Duodenal mucosa (tissue), 2 donors: Measurements from ENCODE around the gene WDR91.

Source experiments
- H3K27ac ChIP-seq: one replicate; pipeline ENCODE4 v1.7.0; 2013; ENCODE audit warnings: low read depth, low read length
- H3K27me3 ChIP-seq, 2 donors: one replicate each; pipeline ENCODE4 v1.7.0; 2013; ENCODE audit warnings: low read length in 2 of 2, control low read depth in 1 of 2; ENCODE audit not compliant: insufficient read depth in 2 of 2, control insufficient read depth in 1 of 2
- H3K36me3 ChIP-seq, 2 donors: one replicate each; pipeline ENCODE4 v1.7.0; 2013; ENCODE audit warnings: low read length in 2 of 2, control low read depth in 1 of 2; ENCODE audit not compliant: insufficient read depth in 2 of 2, control insufficient read depth in 1 of 2
- H3K4me1 ChIP-seq, 2 donors: one replicate each; pipeline ENCODE4 v1.7.0; 2013; ENCODE audit warnings: low read length in 2 of 2, control low read depth in 1 of 2; ENCODE audit not compliant: insufficient read depth in 2 of 2, control insufficient read depth in 1 of 2
- H3K4me3 ChIP-seq, 2 donors: one replicate each; pipeline ENCODE4 v1.7.0; 2013; ENCODE audit warnings: low read length in 2 of 2, low read depth in 1 of 2
- H3K9ac ChIP-seq, 2 donors: one replicate each; pipeline ENCODE4 v1.7.0; 2013; ENCODE audit warnings: low read length in 2 of 2, low read depth in 1 of 2
- H3K9me3 ChIP-seq, 2 donors: one replicate each; pipeline ENCODE4 v1.7.0; 2013; ENCODE audit warnings: low read length in 2 of 2, control low read depth in 1 of 2; ENCODE audit not compliant: control insufficient read depth in 1 of 2

WDR91 gene

DNA sequence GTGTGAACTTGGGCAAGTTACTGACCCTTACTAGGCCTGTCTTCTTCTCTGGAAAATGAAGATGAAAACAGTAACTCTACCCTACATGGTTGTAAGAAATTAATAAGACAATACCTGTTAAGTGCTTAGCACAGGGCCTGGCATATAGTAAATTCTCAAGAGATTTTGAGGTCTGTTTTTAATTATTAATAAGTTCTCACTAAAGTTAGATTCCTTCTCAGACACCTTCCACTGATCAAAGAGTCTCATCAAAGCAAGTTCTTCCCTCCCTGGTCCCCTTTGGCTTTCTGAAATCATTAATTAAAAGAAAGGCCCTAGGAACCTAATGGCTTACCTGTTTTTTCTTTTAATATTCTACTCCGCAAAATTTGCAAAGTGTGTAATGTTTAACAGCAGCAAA is 58.9 kb downstream of the WDR91 start:
- peaks cover 2 to 18% of the 10 kb centered on the region in 2 donors for H3K4me1 ChIP-seq
- H3K27me3 ChIP-seq: no peaks in the 10 kb centered on the region
- H3K9ac ChIP-seq: no peak overlapping the region
- no peaks in the 10 kb centered on the region for H3K36me3 ChIP-seq
- H3K27ac ChIP-seq: no peak overlapping the region
- H3K9me3 ChIP-seq: peaks cover 8 to 20% of the 10 kb centered on the region in 2 donors
- H3K4me3 ChIP-seq: no peak overlapping the region

DNA sequence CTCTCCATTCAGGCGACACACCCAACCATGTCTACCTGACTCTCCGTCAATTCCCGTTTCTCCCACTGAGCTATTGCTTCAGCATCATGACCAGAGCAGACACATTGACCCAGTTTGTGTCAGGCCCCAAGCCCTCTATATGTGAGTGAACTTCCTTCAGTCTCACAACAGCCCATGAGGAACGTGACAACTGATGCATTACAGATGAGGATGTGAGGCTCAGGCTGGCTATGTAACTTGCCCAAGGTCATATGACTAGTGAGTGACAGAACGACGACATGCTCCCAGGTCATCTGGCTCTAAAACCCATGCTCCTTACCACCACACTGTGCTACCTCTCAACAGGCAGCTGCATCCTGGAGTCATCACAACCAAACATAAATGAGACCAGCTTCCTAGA is 59.8 kb downstream of the WDR91 start:
- Histone ChIP-seq H3K4me3 (no peak overlapping the region), H3K4me1 (peaks cover 8 to 26% of the 10 kb centered on the region in 2 donors)

DNA sequence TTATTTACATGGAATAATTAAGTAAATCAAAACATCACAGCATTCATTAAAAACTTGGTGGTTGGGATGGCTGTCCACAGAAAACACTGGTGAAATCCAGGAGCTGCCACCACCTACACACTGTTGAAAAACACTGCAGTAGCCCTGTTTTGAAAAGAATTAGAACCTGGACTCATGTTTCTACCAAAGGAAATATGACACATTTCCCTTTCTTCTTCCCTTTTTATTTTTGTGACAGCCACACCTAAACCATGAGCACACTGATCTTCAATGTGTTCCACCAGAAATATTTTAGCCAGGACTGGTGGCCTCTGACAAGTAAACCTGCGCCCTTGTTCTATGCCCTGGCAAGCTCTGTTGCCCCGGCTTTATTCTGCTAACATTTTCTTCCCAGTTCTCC is 60.2 kb downstream of the WDR91 start:
- Histone ChIP-seq H3K4me3 (no peak overlapping the region), H3K9me3 (peaks cover 5 to 12% of the 10 kb centered on the region in 2 donors), H3K36me3 (no peaks in the 10 kb centered on the region), H3K4me1 (peaks cover 8 to 26% of the 10 kb centered on the region in 2 donors), H3K27ac (peak overlapping the region; percentile 1), H3K9ac (no peak overlapping the region), H3K27me3 (no peaks in the 10 kb centered on the region)

More for the DNA sequence above, 59.8 kb downstream of the WDR91 start:
- peaks cover 5 to 16% of the 10 kb centered on the region in 2 donors for H3K9me3 ChIP-seq
- H3K27ac ChIP-seq: peak overlapping the region; percentile 1
- H3K36me3 ChIP-seq: no peaks in the 10 kb centered on the region
- H3K9ac ChIP-seq: no peak overlapping the region
- no peaks in the 10 kb centered on the region for H3K27me3 ChIP-seq

DNA sequence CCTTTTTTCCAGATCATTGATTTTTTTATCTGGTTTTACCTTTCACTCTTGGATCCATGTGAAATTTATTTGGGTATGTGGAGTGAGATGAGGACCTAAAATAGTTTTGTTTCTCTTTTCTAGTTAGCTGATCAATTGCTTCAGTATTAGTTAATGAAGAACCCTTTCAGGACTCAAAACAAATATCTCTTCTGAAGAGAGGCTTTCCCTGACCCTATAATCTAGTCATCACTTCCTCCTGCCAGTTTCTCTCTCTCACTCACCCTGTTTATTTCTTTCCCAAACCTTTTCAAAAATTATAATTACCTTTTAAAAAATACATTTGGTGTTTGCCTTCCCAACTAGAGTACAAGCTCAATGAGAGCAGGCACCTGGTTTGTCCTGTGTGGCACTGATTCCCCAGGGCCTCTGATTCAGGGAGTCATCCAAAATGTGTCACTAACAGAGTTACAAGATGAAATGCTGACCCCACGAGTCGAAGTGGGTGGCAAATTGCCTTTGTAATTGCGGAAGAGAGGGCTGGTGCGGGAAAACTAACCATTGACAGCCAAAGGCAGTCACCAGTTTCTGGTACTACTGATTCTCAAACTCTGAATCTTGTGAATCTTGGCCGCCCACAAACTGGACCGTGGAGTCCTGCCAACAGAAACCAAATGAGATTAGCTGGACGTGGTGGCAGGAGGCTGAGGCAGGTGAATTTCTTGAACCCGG is 61.1 kb downstream of the WDR91 start:
- Histone ChIP-seq H3K4me3 (peak overlapping the region; percentile 46 to 89), H3K9ac (peak overlapping the region in 1 of 2 donors; percentile 6), H3K9me3 (peaks cover 0 to 3% of the 10 kb centered on the region in 2 donors), H3K27me3 (no peaks in the 10 kb centered on the region), H3K36me3 (no peaks in the 10 kb centered on the region), H3K4me1 (peaks cover 8 to 26% of the 10 kb centered on the region in 2 donors), H3K27ac (peak overlapping the region; percentile 2)

DNA sequence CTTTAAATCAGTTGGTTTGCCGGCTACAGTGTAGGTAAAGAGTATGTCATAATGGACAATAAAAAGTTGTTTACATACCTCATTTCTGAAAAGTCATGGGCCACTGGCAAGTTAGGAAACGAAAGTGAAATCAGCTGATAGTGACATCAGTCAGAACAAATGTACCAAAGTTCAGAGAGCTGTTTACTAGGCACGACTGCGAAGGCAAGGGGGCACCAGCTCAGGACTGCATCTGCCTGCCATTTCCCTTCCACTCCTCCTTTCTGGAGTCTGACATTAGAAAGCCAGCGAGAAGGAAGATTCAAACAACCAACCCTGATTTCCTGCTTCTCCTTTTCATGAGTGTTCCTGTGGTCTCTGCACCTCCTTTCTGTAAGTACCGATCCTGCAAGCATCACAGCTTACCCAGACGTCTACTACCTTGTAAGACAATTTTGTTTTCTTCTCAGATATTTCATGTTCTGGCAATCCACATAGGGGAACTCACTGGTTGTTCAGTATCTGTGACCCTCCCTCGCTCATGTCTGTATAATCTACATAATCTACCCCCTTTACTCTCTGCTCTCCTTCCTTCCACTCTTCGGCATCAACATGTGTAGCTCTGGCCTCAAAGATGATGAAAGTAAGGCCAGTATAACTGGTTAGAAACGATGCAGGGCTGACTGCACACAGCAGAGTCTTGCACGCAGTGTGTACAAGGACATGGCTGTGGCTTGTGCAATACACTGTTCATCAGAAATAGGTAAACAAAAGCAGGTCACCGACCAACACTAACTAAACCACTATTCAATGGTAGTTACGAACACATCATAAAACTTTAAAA is 63.2 kb downstream of the WDR91 start, which contains the start of gene TMEM140:
TMEM140 (plus strand) TSS at position 174 of the 823 bp plus-strand sequence. CDS start 16,370 bp downstream, outside the sequence.
- Histone ChIP-seq H3K36me3 (no peaks in the 10 kb centered on the region), H3K9ac (peak within 1 kb of the TSS; percentile 83 to 93), H3K27ac (peak within 1 kb of the TSS; percentile 89), H3K9me3 (no peaks in the 10 kb centered on the region), H3K4me1 (peaks cover 8 to 26% of the 10 kb centered on the region in 2 donors), H3K27me3 (no peaks in the 10 kb centered on the region), H3K4me3 (peak within 1 kb of the TSS; percentile 77 to 89)

DNA sequence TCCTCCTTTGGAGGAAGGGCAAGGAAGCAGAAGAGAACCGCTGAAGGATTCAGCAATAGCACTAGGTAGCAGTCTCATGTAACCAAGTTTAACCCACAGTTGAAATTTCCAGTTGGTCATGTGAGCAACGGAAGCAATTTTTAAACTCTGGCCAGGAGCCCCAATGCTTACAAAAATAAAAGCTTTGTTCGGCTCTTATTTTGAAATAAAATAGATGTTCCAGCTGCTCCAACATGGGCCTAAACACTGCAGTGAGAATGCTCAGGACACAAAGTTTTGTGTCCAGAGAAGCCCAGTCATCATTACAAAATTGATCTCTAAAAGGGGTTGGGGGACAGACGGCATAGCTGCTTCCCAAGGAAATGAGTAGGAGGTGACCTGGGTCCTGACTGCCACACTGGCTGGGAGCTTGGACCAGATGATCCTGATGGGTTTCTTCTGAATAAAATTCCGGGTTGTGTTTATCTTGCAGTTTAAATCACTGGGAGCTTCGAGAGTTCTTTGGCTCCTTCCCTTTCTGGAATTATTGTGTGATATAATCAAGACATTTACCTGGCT is 63.9 kb downstream of the WDR91 start:
- peaks cover 8 to 26% of the 10 kb centered on the region in 2 donors for H3K4me1 ChIP-seq
- H3K36me3 ChIP-seq: no peaks in the 10 kb centered on the region
- H3K9me3 ChIP-seq: no peaks in the 10 kb centered on the region
- H3K27me3 ChIP-seq: no peaks in the 10 kb centered on the region
- peak overlapping the region; percentile 77 to 89 for H3K4me3 ChIP-seq
- peak overlapping the region; percentile 89 for H3K27ac ChIP-seq
- H3K9ac ChIP-seq: peak overlapping the region; percentile 83 to 93

DNA sequence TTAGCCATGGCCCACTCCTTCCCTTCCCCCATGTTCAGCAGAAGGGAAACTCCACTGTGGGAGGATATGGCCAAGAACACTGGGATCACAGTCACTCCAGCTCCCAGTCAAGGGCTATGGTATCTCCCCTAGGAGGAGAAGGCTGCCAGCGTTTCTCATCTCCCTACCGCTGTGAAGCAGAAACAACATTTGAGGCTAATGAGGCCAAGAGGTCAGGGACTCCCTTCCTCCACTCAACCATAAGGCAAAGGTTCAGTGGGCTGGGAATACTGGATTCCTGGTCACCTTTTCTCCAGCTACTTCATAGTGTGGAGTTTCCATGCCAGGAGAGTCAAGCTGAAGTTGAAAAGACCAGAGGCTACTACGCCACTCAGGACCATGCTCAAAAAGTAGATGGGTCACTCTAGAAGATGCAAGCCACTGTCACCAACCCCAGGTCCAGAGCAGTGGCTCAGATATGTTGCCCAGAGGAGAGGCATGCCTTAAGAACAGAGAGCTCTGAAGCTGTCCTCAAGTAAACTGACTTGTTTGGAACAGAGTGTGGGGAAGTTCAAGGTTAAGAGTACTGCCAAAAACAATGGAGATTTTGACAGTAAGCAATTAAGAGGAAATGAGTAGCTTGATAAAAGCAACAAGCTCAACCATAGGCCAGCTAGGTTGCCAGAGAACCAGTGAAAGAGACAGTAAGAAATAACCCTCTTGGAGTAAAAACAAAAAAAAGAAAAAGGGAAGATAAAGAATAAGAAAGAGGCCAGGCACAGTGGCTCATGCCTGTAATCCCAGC is 67.2 kb downstream of the WDR91 start:
- H3K36me3 ChIP-seq: no peaks in the 10 kb centered on the region
- peaks cover 8 to 9% of the 10 kb centered on the region in 2 donors for H3K4me1 ChIP-seq
- no peak overlapping the region for H3K27ac ChIP-seq
- H3K27me3 ChIP-seq: no peaks in the 10 kb centered on the region
- H3K9ac ChIP-seq: no peak overlapping the region
- H3K4me3 ChIP-seq: no peak overlapping the region
- H3K9me3 ChIP-seq: no peaks in the 10 kb centered on the region
